T1000 (cell line): ENCODE data around the gene HLA-E.

Experiments
- DNase-seq: peaks from one replicate; lab custom pipeline; 2025; ENCODE audit warnings: mixed read lengths; lab: John Stamatoyannopoulos, UW

HLA-E gene

DNA sequence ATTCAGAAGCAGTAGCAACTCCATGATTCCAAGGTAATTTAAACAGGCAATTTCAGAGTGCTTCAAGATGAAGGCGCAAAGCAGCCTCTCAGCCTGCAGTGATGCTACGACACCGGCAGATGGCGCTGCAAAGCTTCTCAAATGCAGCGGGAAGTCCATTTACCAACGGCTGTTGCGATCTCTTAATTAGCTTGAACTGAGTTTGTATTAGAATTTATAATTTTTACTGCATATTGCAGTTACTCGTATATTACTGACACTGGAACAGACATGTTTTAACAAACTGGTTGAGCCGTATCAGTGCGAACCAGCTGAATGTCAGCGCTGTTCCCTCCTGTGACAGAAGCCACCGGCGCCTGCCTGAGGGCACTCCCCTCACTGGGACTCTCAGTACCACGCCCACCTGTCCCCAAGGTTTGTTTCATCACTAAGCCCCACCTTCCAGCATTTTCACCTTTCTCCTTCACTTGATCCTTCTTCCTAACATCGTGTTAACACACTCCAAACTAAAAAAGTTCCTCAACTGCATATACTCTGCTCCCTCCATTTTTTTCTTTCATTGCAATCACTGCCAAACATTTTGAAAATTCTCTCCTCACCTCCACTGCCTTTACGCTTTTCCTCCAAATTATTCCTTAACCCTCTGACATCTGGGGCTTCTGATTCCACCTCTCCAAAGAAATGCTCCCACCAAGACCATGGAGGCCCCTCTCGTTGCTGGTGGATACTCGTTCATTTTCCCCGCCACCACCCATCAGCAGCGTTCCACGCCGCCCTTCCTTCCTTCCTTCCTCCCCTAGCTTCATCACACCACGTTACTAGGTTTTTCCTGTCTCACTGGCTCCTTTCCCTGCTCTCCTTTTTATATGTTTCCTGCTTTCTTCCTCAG is 52.5 kb downstream of the HLA-E start:
- DNase-seq: peak; percentile 19

DNA sequence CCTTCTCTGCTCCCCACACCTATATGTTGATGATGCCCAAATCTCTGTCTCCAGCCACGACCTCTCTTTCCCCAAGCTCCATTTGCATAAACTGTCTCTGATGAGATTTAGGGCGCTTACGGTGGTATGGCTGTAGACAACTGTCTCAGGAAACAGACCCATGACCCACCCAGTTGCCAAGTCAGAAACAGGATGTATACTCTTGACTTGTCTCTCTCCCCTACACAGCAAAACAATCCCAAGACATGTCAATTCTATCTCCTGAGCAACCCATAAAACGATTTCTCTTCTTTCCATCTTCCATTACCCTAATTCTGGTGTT is 53.1 kb downstream of the HLA-E start:
- DNase-seq: no peak

DNA sequence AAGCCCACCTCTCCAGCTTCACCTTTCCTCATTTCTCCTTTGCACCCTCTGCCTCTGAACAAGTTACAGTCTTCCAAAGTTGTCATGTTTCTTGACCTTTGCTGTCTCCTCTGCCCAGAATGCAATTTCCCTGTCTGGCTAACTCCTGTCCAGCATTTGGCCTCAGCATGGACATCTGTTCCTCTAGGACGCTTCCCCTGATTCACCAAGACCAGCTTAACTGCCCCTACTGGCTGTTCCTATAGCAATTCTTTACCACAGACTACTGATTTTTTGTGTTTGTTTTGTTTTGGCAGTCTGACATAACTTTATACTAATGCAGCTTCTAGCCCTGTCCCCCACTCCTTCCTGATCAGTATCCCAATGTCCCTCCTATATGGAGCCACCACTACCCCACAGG is 53.6 kb downstream of the HLA-E start:
- DNase-seq: no peak
